ENCODE data around the gene KIF17. TPM values are rescaled to one million over a fixed set of nuclear protein-coding genes. Genes with fewer than 3 reads are reported as not detected.
A peak's percentile ranks its signal among the peaks of the same experiment; 100 is the strongest.

The KIF17 gene
- total RNA-seq = 10 to 100 TPM in 1 of 6 donors, 1 to 10 TPM in 5; 4.2 to 12.6 (median 8.5) TPM

- no peak within 1 kb of the TSS for H3K27ac ChIP-seq
- peaks cover 0 to 3% (median 0%) of the 10 kb centered on the region in 4 donors for H3K27me3 ChIP-seq
- no peaks in the 10 kb centered on the region for H3K36me3 ChIP-seq
- DNase-seq (peak; percentile 87 to 97), ATAC-seq (ENCODE audit: low FRiP score in 2 of 2) (peak in 1 of 2 donors; percentile 94)
- 0 to 2% methylated on average over 15 to 34 of the region's 112 CpGs for WGBS, 2 donors
- TF ChIP-seq POLR2AphosphoS5 (IDR thresholded peaks at IDR 0.05) (no peak), EP300 (IDR thresholded peaks at IDR 0.05) (no peak), POLR2A (IDR thresholded peaks at IDR 0.05) (no peak), CTCF (IDR thresholded peaks at IDR 0.05) (no peak)
- peaks cover 6 to 16% (median 13%) of the 10 kb centered on the region in 4 donors for H3K4me1 ChIP-seq
- no peaks in the 10 kb centered on the region for H3K9me3 ChIP-seq
- peak within 1 kb of the TSS; percentile 2 to 74 (median 60) for H3K4me3 ChIP-seq
Measured at GRCh38 chr1:20717452-20718342, at the start of gene KIF17. KIF17 (minus strand) TSS chr1:20718007; CDS start chr1:20717706, 301 bp downstream.

GRCh38 chr1:20767271-20767670 is 49.5 kb upstream of the KIF17 start:
- ATAC-seq (ENCODE audit: low FRiP score in 2 of 2) = no peak
- H3K36me3 ChIP-seq = peaks cover 45 to 100% (median 81%) of the 10 kb centered on the region in 4 donors

GRCh38 chr1:20763417-20763816 is 45.6 kb upstream of the KIF17 start:
- H3K4me1 ChIP-seq = no peaks in the 10 kb centered on the region
- H3K9me3 ChIP-seq = no peaks in the 10 kb centered on the region
- no peak overlapping the region for H3K27ac ChIP-seq
- TF ChIP-seq CTCF (IDR thresholded peaks at IDR 0.05) (no peak), POLR2A (IDR thresholded peaks at IDR 0.05) (no peak), EP300 (IDR thresholded peaks at IDR 0.05) (no peak), POLR2AphosphoS5 (IDR thresholded peaks at IDR 0.05) (no peak)
- WGBS, 2 donors = 98 to 99% methylated on average over 3 of the region's 3 CpGs
- peaks cover 30 to 100% (median 81%) of the 10 kb centered on the region in 4 donors for H3K36me3 ChIP-seq
- DNase-seq (no peak), ATAC-seq (ENCODE audit: low FRiP score in 2 of 2) (no peak)
- H3K4me3 ChIP-seq = no peak overlapping the region
- H3K27me3 ChIP-seq = no peaks in the 10 kb centered on the region

More at GRCh38 chr1:20767271-20767670, 49.5 kb upstream of the KIF17 start:
- DNase-seq = no peak
- Histone ChIP-seq H3K4me1 (no peaks in the 10 kb centered on the region), H3K27me3 (no peaks in the 10 kb centered on the region), H3K4me3 (no peak overlapping the region), H3K9me3 (no peaks in the 10 kb centered on the region), H3K27ac (no peak overlapping the region)
- TF ChIP-seq CTCF (IDR thresholded peaks at IDR 0.05) (no peak), POLR2AphosphoS5 (IDR thresholded peaks at IDR 0.05) (no peak), POLR2A (IDR thresholded peaks at IDR 0.05) (no peak), EP300 (IDR thresholded peaks at IDR 0.05) (no peak)

GRCh38 chr1:20760322-20760721 is 42.5 kb upstream of the KIF17 start:
- Histone ChIP-seq H3K27me3 (no peaks in the 10 kb centered on the region), H3K9me3 (no peaks in the 10 kb centered on the region), H3K4me3 (no peak overlapping the region), H3K27ac (no peak overlapping the region), H3K4me1 (no peaks in the 10 kb centered on the region), H3K36me3 (peaks cover 25 to 100% (median 84%) of the 10 kb centered on the region in 4 donors)
- ATAC-seq (ENCODE audit: low FRiP score in 2 of 2) (no peak), DNase-seq (no peak)
- WGBS, 2 donors = 94 to 97% methylated on average over 6 of the region's 6 CpGs
- no peak for TF ChIP-seq CTCF (IDR thresholded peaks at IDR 0.05)
- TF ChIP-seq EP300 (IDR thresholded peaks at IDR 0.05) = no peak
- no peak for TF ChIP-seq POLR2A (IDR thresholded peaks at IDR 0.05)
- TF ChIP-seq POLR2AphosphoS5 (IDR thresholded peaks at IDR 0.05) = no peak

Measured in upper lobe of left lung (tissue), 6 donors.